ENCODE measurements around the gene PMF1. TPM values are rescaled to one million over a fixed set of nuclear protein-coding genes. Genes with fewer than 3 reads are reported as not detected.

The PMF1 gene
- total RNA-seq, 1 donor from 2014 or later: 51.4 TPM

- peaks cover 13% of the 10 kb centered on the region for H3K36me3 Mint-ChIP-seq (ENCODE audit: low read depth, unreplicated experiment)
Measured at GRCh38 chr1:156228501-156228900, 15.7 kb downstream of the PMF1 start.

GRCh38 chr1:156229809-156230472, 17.1 kb downstream of the PMF1 start:
- Mint-ChIP-seq H3K27ac (ENCODE audit: unreplicated experiment) (no peak overlapping the region), H3K36me3 (ENCODE audit: low read depth, unreplicated experiment) (peaks cover 9% of the 10 kb centered on the region), H3K27me3 (ENCODE audit: unreplicated experiment) (peaks cover 2% of the 10 kb centered on the region), H3K9me3 (ENCODE audit: unreplicated experiment) (no peaks in the 10 kb centered on the region), H3K4me1 (ENCODE audit: unreplicated experiment) (peaks cover 7% of the 10 kb centered on the region), H3K4me3 (ENCODE audit: unreplicated experiment) (no peak overlapping the region)
- TF ChIP-seq, protein P1, sequence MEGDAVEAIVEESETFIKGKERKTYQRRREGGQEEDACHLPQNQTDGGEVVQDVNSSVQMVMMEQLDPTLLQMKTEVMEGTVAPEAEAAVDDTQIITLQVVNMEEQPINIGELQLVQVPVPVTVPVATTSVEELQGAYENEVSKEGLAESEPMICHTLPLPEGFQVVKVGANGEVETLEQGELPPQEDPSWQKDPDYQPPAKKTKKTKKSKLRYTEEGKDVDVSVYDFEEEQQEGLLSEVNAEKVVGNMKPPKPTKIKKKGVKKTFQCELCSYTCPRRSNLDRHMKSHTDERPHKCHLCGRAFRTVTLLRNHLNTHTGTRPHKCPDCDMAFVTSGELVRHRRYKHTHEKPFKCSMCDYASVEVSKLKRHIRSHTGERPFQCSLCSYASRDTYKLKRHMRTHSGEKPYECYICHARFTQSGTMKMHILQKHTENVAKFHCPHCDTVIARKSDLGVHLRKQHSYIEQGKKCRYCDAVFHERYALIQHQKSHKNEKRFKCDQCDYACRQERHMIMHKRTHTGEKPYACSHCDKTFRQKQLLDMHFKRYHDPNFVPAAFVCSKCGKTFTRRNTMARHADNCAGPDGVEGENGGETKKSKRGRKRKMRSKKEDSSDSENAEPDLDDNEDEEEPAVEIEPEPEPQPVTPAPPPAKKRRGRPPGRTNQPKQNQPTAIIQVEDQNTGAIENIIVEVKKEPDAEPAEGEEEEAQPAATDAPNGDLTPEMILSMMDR (IDR thresholded peaks at IDR 0.05; ENCODE audit: unreplicated experiment): no peak
- no peak for DNase-seq (ENCODE audit: low spot score)

More at GRCh38 chr1:156228501-156228900, 15.7 kb downstream of the PMF1 start:
- Mint-ChIP-seq H3K27me3 (ENCODE audit: unreplicated experiment) (peaks cover under 1% of the 10 kb centered on the region), H3K9me3 (ENCODE audit: unreplicated experiment) (no peaks in the 10 kb centered on the region), H3K4me3 (ENCODE audit: unreplicated experiment) (peak overlapping the region; percentile 71), H3K4me1 (ENCODE audit: unreplicated experiment) (peaks cover 6% of the 10 kb centered on the region), H3K27ac (ENCODE audit: unreplicated experiment) (no peak overlapping the region)
- TF ChIP-seq, protein P1 (IDR thresholded peaks at IDR 0.05; ENCODE audit: unreplicated experiment): no peak
- DNase-seq (ENCODE audit: low spot score): no peak

- Mint-ChIP-seq H3K4me1 (ENCODE audit: unreplicated experiment) (peaks cover 4% of the 10 kb centered on the region), H3K36me3 (ENCODE audit: low read depth, unreplicated experiment) (peaks cover 9% of the 10 kb centered on the region), H3K27me3 (ENCODE audit: unreplicated experiment) (peaks cover 2% of the 10 kb centered on the region), H3K4me3 (ENCODE audit: unreplicated experiment) (no peak overlapping the region), H3K27ac (ENCODE audit: unreplicated experiment) (no peak overlapping the region), H3K9me3 (ENCODE audit: unreplicated experiment) (no peaks in the 10 kb centered on the region)
- no peak for DNase-seq (ENCODE audit: low spot score)
- TF ChIP-seq, protein P1 (IDR thresholded peaks at IDR 0.05; ENCODE audit: unreplicated experiment): no peak
Measured at GRCh38 chr1:156230473-156230837, 17.6 kb downstream of the PMF1 start.

GRCh38 chr1:156232201-156232894, 19.5 kb downstream of the PMF1 start:
- Mint-ChIP-seq H3K4me3 (ENCODE audit: unreplicated experiment) (no peak overlapping the region), H3K9me3 (ENCODE audit: unreplicated experiment) (no peaks in the 10 kb centered on the region), H3K27me3 (ENCODE audit: unreplicated experiment) (peaks cover 5% of the 10 kb centered on the region), H3K27ac (ENCODE audit: unreplicated experiment) (no peak overlapping the region), H3K4me1 (ENCODE audit: unreplicated experiment) (peaks cover 3% of the 10 kb centered on the region), H3K36me3 (ENCODE audit: low read depth, unreplicated experiment) (peaks cover 17% of the 10 kb centered on the region)
- TF ChIP-seq, protein P1 (IDR thresholded peaks at IDR 0.05; ENCODE audit: unreplicated experiment): no peak
- DNase-seq (ENCODE audit: low spot score): no peak
